ENCODE results near the gene KLK13. TPM values are rescaled to one million over a fixed set of nuclear protein-coding genes. Genes with fewer than 3 reads are reported as not detected.

Gene KLK13
- polyA plus RNA-seq, 1 of the 3 experiments (the other 2 are of a cell fraction): not detected

DNA sequence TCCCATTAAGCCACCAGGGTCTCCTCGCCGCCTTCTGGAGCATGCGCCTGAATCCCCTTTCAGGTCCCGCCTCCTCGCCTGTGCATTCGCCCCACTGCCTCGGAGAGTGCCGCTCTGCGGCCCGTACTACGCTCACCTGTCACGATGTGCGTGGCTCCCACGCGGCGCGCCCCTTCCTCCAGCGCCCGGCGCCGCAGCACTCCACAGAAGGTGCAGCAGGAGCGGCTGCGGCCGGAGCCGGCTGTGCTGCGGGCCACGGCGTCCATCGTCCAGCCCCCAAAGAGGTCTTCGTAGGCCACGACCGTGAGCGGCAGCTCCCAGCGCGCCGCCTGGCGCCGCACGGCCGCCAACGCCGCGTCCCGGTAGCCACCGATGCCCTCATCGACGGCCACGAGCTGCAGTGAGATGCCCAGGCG, 39.0 kb upstream of the KLK13 start:
- Histone ChIP-seq H3K27me3 (ENCODE audit: insufficient read depth) (no peaks in the 10 kb centered on the region), H3K4me3 (ENCODE audit: low read depth in 2 of 2, low read length in 1 of 2) (no peak overlapping the region), H3K9me2 (no peaks in the 10 kb centered on the region), H3K27ac (ENCODE audit: low read depth in 2 of 2, low read length in 1 of 2) (no peak overlapping the region), H3K4me1 (ENCODE audit: control insufficient read depth in 1 of 2, insufficient read depth in 2 of 2, low read depth in 1 of 2, low read length in 1 of 2) (peaks cover 0 to 11% of the 10 kb centered on the region in 2 experiments; a peak in 2 of 4 replicates), H3K4me2 (no peak overlapping the region), H2AFZ (ENCODE audit: low read depth) (no peak overlapping the region), H3K79me2 (ENCODE audit: insufficient read depth) (peaks cover 46% of the 10 kb centered on the region), H3F3A (replicated peaks; ENCODE audit: insufficient read depth) (no peaks in the 10 kb centered on the region), H3K9ac (no peak overlapping the region), H4K20me1 (ENCODE audit: insufficient read depth) (peaks cover 12% of the 10 kb centered on the region; the same call in 1 of the 2 replicates), H3K9me3 (no peaks in the 10 kb centered on the region), H3K36me3 (replicated peaks in 1 of 2; ENCODE audit: control insufficient read depth in 1 of 2, insufficient read depth in 2 of 2, low read length in 1 of 2) (peaks cover 11 to 33% of the 10 kb centered on the region in 2 experiments)
- no peak for DNase-seq
- TF ChIP-seq POLR2AphosphoS5 (IDR thresholded peaks at IDR 0.05; ENCODE audit: low read depth, low read length) (no peak), RCOR1 (IDR thresholded peaks at IDR 0.05; ENCODE audit: low read length) (no peak), NFIC (IDR thresholded peaks at IDR 0.05; ENCODE audit: borderline replicate concordance) (no peak), EP300 (IDR thresholded peaks at IDR 0.05; ENCODE audit: borderline replicate concordance in 1 of 2, low read depth in 1 of 2, low read length in 1 of 2) (no peak), SMC3 (IDR thresholded peaks at IDR 0.05; ENCODE audit: low read depth, low read length) (no peak)
- ChIA-PET POLR2A (no interaction called here), CTCF (interaction anchor here (1.1 kb wide), 1 partner anchor 9 kb away, joined by 3 read pairs; no protein-coding TSS in a partner anchor)
- 99% methylated on average over 49 of the region's 49 CpGs for WGBS (ENCODE audit: low lambda C conversion rate)

DNA sequence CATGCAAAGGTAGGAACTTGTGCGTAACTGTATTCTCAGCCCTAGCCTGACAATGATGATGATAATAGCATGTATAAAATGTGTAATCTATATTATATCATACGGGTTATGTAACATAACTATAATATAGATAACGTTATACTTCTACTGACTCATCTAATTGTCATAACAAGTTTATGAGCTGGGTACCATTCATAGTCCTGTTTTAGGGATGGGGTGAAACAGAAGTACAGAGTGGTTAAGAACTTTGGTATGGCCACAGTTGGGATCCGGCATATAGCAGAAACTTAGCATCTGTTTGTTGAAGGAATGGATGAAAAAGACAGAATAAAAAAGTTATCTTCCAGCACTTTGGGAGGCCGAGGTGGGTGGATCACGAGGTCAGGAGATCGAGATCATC, 38.1 kb upstream of the KLK13 start:
- Histone ChIP-seq H3K4me1 (ENCODE audit: control insufficient read depth in 1 of 2, insufficient read depth in 2 of 2, low read depth in 1 of 2, low read length in 1 of 2) (peaks cover 0 to 8% of the 10 kb centered on the region in 2 experiments; a peak in 2 of 4 replicates), H3K9me3 (no peaks in the 10 kb centered on the region), H3K4me2 (no peak overlapping the region), H3K9ac (no peak overlapping the region), H3K36me3 (replicated peaks in 1 of 2; ENCODE audit: control insufficient read depth in 1 of 2, insufficient read depth in 2 of 2, low read length in 1 of 2) (peaks cover 11 to 37% of the 10 kb centered on the region in 2 experiments), H3K27ac (ENCODE audit: low read depth in 2 of 2, low read length in 1 of 2) (no peak overlapping the region), H3K9me2 (no peaks in the 10 kb centered on the region), H3K4me3 (ENCODE audit: low read depth in 2 of 2, low read length in 1 of 2) (no peak overlapping the region), H2AFZ (ENCODE audit: low read depth) (no peak overlapping the region), H4K20me1 (ENCODE audit: insufficient read depth) (peaks cover 12% of the 10 kb centered on the region; the same call in 1 of the 2 replicates), H3K79me2 (ENCODE audit: insufficient read depth) (peaks cover 46% of the 10 kb centered on the region), H3K27me3 (ENCODE audit: insufficient read depth) (no peaks in the 10 kb centered on the region), H3F3A (replicated peaks; ENCODE audit: insufficient read depth) (no peaks in the 10 kb centered on the region)
- ChIA-PET POLR2A (no interaction called here), CTCF (no interaction called here)
- no peak for DNase-seq
- TF ChIP-seq, protein P1, sequence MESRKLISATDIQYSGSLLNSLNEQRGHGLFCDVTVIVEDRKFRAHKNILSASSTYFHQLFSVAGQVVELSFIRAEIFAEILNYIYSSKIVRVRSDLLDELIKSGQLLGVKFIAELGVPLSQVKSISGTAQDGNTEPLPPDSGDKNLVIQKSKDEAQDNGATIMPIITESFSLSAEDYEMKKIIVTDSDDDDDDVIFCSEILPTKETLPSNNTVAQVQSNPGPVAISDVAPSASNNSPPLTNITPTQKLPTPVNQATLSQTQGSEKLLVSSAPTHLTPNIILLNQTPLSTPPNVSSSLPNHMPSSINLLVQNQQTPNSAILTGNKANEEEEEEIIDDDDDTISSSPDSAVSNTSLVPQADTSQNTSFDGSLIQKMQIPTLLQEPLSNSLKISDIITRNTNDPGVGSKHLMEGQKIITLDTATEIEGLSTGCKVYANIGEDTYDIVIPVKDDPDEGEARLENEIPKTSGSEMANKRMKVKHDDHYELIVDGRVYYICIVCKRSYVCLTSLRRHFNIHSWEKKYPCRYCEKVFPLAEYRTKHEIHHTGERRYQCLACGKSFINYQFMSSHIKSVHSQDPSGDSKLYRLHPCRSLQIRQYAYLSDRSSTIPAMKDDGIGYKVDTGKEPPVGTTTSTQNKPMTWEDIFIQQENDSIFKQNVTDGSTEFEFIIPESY (IDR thresholded peaks at IDR 0.05; ENCODE audit: borderline replicate concordance, low read depth): no peak
- TF ChIP-seq GABPA (IDR thresholded peaks at IDR 0.05; ENCODE audit: low read depth) (no peak), FOXM1 (IDR thresholded peaks at IDR 0.05; ENCODE audit: low read depth) (no peak), SIN3A (IDR thresholded peaks at IDR 0.05; ENCODE audit: borderline replicate concordance, low read depth, low read length) (no peak), TCF12 (IDR thresholded peaks at IDR 0.05) (no peak), MEF2A (IDR thresholded peaks at IDR 0.05; ENCODE audit: borderline replicate concordance, low read depth) (no peak), EZH2phosphoT487 (IDR thresholded peaks at IDR 0.05; ENCODE audit: borderline replicate concordance, low read depth) (no peak), NFIC (IDR thresholded peaks at IDR 0.05; ENCODE audit: borderline replicate concordance) (no peak), RFX5 (IDR thresholded peaks at IDR 0.05; ENCODE audit: low read length) (no peak), RAD21 (IDR thresholded peaks at IDR 0.05; ENCODE audit: low read length) (no peak), EP300 (IDR thresholded peaks at IDR 0.05; ENCODE audit: borderline replicate concordance in 1 of 2, low read depth in 1 of 2, low read length in 1 of 2) (no peak)
- TF ChIP-seq, protein P2, sequence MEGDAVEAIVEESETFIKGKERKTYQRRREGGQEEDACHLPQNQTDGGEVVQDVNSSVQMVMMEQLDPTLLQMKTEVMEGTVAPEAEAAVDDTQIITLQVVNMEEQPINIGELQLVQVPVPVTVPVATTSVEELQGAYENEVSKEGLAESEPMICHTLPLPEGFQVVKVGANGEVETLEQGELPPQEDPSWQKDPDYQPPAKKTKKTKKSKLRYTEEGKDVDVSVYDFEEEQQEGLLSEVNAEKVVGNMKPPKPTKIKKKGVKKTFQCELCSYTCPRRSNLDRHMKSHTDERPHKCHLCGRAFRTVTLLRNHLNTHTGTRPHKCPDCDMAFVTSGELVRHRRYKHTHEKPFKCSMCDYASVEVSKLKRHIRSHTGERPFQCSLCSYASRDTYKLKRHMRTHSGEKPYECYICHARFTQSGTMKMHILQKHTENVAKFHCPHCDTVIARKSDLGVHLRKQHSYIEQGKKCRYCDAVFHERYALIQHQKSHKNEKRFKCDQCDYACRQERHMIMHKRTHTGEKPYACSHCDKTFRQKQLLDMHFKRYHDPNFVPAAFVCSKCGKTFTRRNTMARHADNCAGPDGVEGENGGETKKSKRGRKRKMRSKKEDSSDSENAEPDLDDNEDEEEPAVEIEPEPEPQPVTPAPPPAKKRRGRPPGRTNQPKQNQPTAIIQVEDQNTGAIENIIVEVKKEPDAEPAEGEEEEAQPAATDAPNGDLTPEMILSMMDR (IDR thresholded peaks at IDR 0.05): no peak
- TF ChIP-seq, protein P3, sequence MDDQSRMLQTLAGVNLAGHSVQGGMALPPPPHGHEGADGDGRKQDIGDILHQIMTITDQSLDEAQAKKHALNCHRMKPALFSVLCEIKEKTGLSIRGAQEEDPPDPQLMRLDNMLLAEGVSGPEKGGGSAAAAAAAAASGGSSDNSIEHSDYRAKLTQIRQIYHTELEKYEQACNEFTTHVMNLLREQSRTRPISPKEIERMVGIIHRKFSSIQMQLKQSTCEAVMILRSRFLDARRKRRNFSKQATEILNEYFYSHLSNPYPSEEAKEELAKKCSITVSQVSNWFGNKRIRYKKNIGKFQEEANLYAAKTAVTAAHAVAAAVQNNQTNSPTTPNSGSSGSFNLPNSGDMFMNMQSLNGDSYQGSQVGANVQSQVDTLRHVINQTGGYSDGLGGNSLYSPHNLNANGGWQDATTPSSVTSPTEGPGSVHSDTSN (IDR thresholded peaks at IDR 0.05): no peak
- TF ChIP-seq, protein P4, sequence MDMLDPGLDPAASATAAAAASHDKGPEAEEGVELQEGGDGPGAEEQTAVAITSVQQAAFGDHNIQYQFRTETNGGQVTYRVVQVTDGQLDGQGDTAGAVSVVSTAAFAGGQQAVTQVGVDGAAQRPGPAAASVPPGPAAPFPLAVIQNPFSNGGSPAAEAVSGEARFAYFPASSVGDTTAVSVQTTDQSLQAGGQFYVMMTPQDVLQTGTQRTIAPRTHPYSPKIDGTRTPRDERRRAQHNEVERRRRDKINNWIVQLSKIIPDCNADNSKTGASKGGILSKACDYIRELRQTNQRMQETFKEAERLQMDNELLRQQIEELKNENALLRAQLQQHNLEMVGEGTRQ (IDR thresholded peaks at IDR 0.05; ENCODE audit: borderline replicate concordance, low read depth, low read length): no peak
- 91% methylated on average over 7 of the region's 7 CpGs for WGBS (ENCODE audit: low lambda C conversion rate)

All from SK-N-SH (cell line).